HG03045 (cell line): Measurements from ENCODE around the gene CGNL1.

Experiments
- ATAC-seq: cut with Tn5 transposase; IDR thresholded peaks from one replicate; pipeline ENCODE4 v1.9.1; 2021; ENCODE audit warnings: mild to moderate bottlenecking, moderate library complexity; ENCODE audit not compliant: unreplicated experiment

The CGNL1 gene

GRCh38 chr15:57382969-57383368 lies 6.7 kb downstream of the CGNL1 start:
- no peak for ATAC-seq

- no peak for ATAC-seq
Measured at GRCh38 chr15:57384024-57384423, 7.7 kb downstream of the CGNL1 start.

GRCh38 chr15:57384816-57385215 lies 8.5 kb downstream of the CGNL1 start:
- ATAC-seq = no peak

GRCh38 chr15:57385923-57386390 lies 9.7 kb downstream of the CGNL1 start:
- ATAC-seq = no peak

- ATAC-seq = no peak
Measured at GRCh38 chr15:57386976-57387375, 10.7 kb downstream of the CGNL1 start.

GRCh38 chr15:57387564-57388076 lies 11.3 kb downstream of the CGNL1 start:
- no peak for ATAC-seq

GRCh38 chr15:57388464-57388863 lies 12.2 kb downstream of the CGNL1 start:
- ATAC-seq = no peak

GRCh38 chr15:57389991-57390390 lies 13.7 kb downstream of the CGNL1 start:
- no peak for ATAC-seq

- ATAC-seq = no peak
Measured at GRCh38 chr15:57390583-57390982, 14.3 kb downstream of the CGNL1 start.

GRCh38 chr15:57391537-57391936 lies 15.2 kb downstream of the CGNL1 start:
- no peak for ATAC-seq

- ATAC-seq = no peak
Measured at GRCh38 chr15:57393061-57393460, 16.8 kb downstream of the CGNL1 start.

GRCh38 chr15:57395292-57395691 lies 19.0 kb downstream of the CGNL1 start:
- no peak for ATAC-seq

- ATAC-seq = no peak
Measured at GRCh38 chr15:57398336-57398735, 22.0 kb downstream of the CGNL1 start.

GRCh38 chr15:57401546-57401945 lies 25.2 kb downstream of the CGNL1 start:
- ATAC-seq = no peak

- ATAC-seq = no peak
Measured at GRCh38 chr15:57403017-57403416, 26.7 kb downstream of the CGNL1 start.

- ATAC-seq = no peak
Measured at GRCh38 chr15:57403566-57404325, 27.4 kb downstream of the CGNL1 start.

- ATAC-seq = no peak
Measured at GRCh38 chr15:57405133-57405532, 28.8 kb downstream of the CGNL1 start.

- no peak for ATAC-seq
Measured at GRCh38 chr15:57406062-57406772, 29.9 kb downstream of the CGNL1 start.

- no peak for ATAC-seq
Measured at GRCh38 chr15:57410373-57410772, 34.1 kb downstream of the CGNL1 start.

GRCh38 chr15:57411945-57412768 lies 35.9 kb downstream of the CGNL1 start:
- no peak for ATAC-seq

- no peak for ATAC-seq
Measured at GRCh38 chr15:57415602-57416001, 39.3 kb downstream of the CGNL1 start.
